HAP-1 (cell line): ENCODE data around the gene CYP46A1.
A peak's percentile ranks its signal among the peaks of the same experiment; 100 is the strongest.

ENCODE experiments used
- DNase-seq, 2 experiments: peaks; one replicate each; pipeline ENCODE4 v3.0.0-alpha.2; 2016 to 2020; ENCODE audit warnings: low spot score in 2 of 2
- H3K27me3 ChIP-seq: fragments of 250-450 bp; sonication (Bioruptor Pico); 2 replicates; pipeline ENCODE4 v1.5.1; 2020; ENCODE audit warnings: low read depth, mild to moderate bottlenecking, moderate library complexity
- H3K36me3 ChIP-seq: fragments of 250-450 bp; sonication (Bioruptor Pico); replicated peaks from 2 replicates; pipeline ENCODE4 v1.5.1; 2020; ENCODE audit warnings: mild to moderate bottlenecking
- H3K4me1 ChIP-seq: fragments of 250-450 bp; sonication (Bioruptor Pico); 2 replicates; pipeline ENCODE4 v1.5.1; 2020; ENCODE audit warnings: mild to moderate bottlenecking
- H3K4me3 ChIP-seq: fragments of 250-450 bp; sonication (Bioruptor Pico); 2 replicates; pipeline ENCODE4 v1.5.1; 2020; ENCODE audit warnings: mild to moderate bottlenecking, moderate library complexity
- H3K9me3 ChIP-seq: fragments of 250-450 bp; sonication (Bioruptor Pico); 2 replicates; pipeline ENCODE4 v1.5.1; 2020; ENCODE audit warnings: mild to moderate bottlenecking, moderate library complexity
- in situ Hi-C: fragments of 300-500 bp; cut with MboI; formaldehyde crosslinking; loops from 3 replicates; pipeline ENCODE4 v1.14.3; 2020; ENCODE audit warnings: low sequenced_read_pairs, inconsistent platforms, mixed read lengths

CYP46A1 gene

GRCh38 chr14:99673305-99674063 lies 10.6 kb upstream of the CYP46A1 start:
- DNase-seq: no peak
- Histone ChIP-seq H3K9me3 (peaks cover 7% of the 10 kb centered on the region), H3K4me1 (peaks cover 13% of the 10 kb centered on the region), H3K36me3 (no peaks in the 10 kb centered on the region), H3K27me3 (no peaks in the 10 kb centered on the region), H3K4me3 (no peak overlapping the region)
- in situ Hi-C loops: no loop called here

- H3K4me1 ChIP-seq: peaks cover 13% of the 10 kb centered on the region
- no peak for DNase-seq
- H3K9me3 ChIP-seq: peaks cover 9% of the 10 kb centered on the region
- H3K4me3 ChIP-seq: no peak overlapping the region
- H3K36me3 ChIP-seq: no peaks in the 10 kb centered on the region
- in situ Hi-C loops: no loop called here
- H3K27me3 ChIP-seq: no peaks in the 10 kb centered on the region
Measured at GRCh38 chr14:99674064-99674650, 9.9 kb upstream of the CYP46A1 start.

- peaks cover 13% of the 10 kb centered on the region for H3K4me1 ChIP-seq
- H3K27me3 ChIP-seq: no peaks in the 10 kb centered on the region
- in situ Hi-C loops: no loop called here
- no peak overlapping the region for H3K4me3 ChIP-seq
- no peak for DNase-seq
- no peaks in the 10 kb centered on the region for H3K36me3 ChIP-seq
- H3K9me3 ChIP-seq: peaks cover 9% of the 10 kb centered on the region
Measured at GRCh38 chr14:99674776-99675381, 9.2 kb upstream of the CYP46A1 start.

- no peak for DNase-seq
- in situ Hi-C loops: no loop called here
- Histone ChIP-seq H3K27me3 (no peaks in the 10 kb centered on the region), H3K36me3 (no peaks in the 10 kb centered on the region), H3K4me1 (peaks cover 13% of the 10 kb centered on the region), H3K9me3 (peaks cover 9% of the 10 kb centered on the region), H3K4me3 (no peak overlapping the region)
Measured at GRCh38 chr14:99675382-99675835, 8.7 kb upstream of the CYP46A1 start.

GRCh38 chr14:99675951-99676350 lies 8.1 kb upstream of the CYP46A1 start:
- peaks cover 10% of the 10 kb centered on the region for H3K4me1 ChIP-seq
- in situ Hi-C loops: no loop called here
- no peak overlapping the region for H3K4me3 ChIP-seq
- no peaks in the 10 kb centered on the region for H3K36me3 ChIP-seq
- H3K27me3 ChIP-seq: no peaks in the 10 kb centered on the region
- DNase-seq: no peak
- H3K9me3 ChIP-seq: peaks cover 9% of the 10 kb centered on the region

GRCh38 chr14:99676657-99677056 lies 7.4 kb upstream of the CYP46A1 start:
- Histone ChIP-seq H3K36me3 (no peaks in the 10 kb centered on the region), H3K4me3 (no peak overlapping the region), H3K27me3 (no peaks in the 10 kb centered on the region), H3K4me1 (peaks cover 3% of the 10 kb centered on the region), H3K9me3 (peaks cover 9% of the 10 kb centered on the region)
- no peak for DNase-seq
- in situ Hi-C loops: no loop called here

GRCh38 chr14:99677231-99678140 lies 6.6 kb upstream of the CYP46A1 start:
- Histone ChIP-seq H3K4me1 (no peaks in the 10 kb centered on the region), H3K4me3 (no peak overlapping the region), H3K36me3 (no peaks in the 10 kb centered on the region), H3K27me3 (no peaks in the 10 kb centered on the region), H3K9me3 (peaks cover 9% of the 10 kb centered on the region)
- in situ Hi-C loops: no loop called here
- no peak for DNase-seq

- DNase-seq: no peak
Measured at GRCh38 chr14:99678198-99678597, 5.9 kb upstream of the CYP46A1 start.

GRCh38 chr14:99679111-99679510 lies 5.0 kb upstream of the CYP46A1 start:
- Histone ChIP-seq H3K4me1 (no peaks in the 10 kb centered on the region; the same call in 1 of the 2 replicates), H3K27me3 (no peaks in the 10 kb centered on the region), H3K36me3 (no peaks in the 10 kb centered on the region), H3K9me3 (peaks cover 9% of the 10 kb centered on the region), H3K4me3 (no peak overlapping the region)
- DNase-seq: no peak
- in situ Hi-C loops: no loop called here

More at GRCh38 chr14:99678198-99678597, 5.9 kb upstream of the CYP46A1 start:
- in situ Hi-C loops: no loop called here
- Histone ChIP-seq H3K9me3 (peaks cover 9% of the 10 kb centered on the region), H3K36me3 (no peaks in the 10 kb centered on the region), H3K4me3 (no peak overlapping the region), H3K27me3 (no peaks in the 10 kb centered on the region), H3K4me1 (no peaks in the 10 kb centered on the region; the same call in 1 of the 2 replicates)

- Histone ChIP-seq H3K9me3 (peaks cover 9% of the 10 kb centered on the region), H3K4me1 (no peaks in the 10 kb centered on the region; the same call in 1 of the 2 replicates), H3K4me3 (no peak overlapping the region), H3K36me3 (no peaks in the 10 kb centered on the region), H3K27me3 (no peaks in the 10 kb centered on the region)
- in situ Hi-C loops: no loop called here
- DNase-seq: no peak
Measured at GRCh38 chr14:99679543-99679942, 4.6 kb upstream of the CYP46A1 start.

- DNase-seq: no peak
- Histone ChIP-seq H3K36me3 (no peaks in the 10 kb centered on the region), H3K4me3 (no peak overlapping the region), H3K4me1 (no peaks in the 10 kb centered on the region; the same call in 1 of the 2 replicates), H3K9me3 (peaks cover 9% of the 10 kb centered on the region), H3K27me3 (no peaks in the 10 kb centered on the region)
- in situ Hi-C loops: no loop called here
Measured at GRCh38 chr14:99679996-99680395, 4.1 kb upstream of the CYP46A1 start.

GRCh38 chr14:99681101-99681831 lies 2.8 kb upstream of the CYP46A1 start:
- H3K36me3 ChIP-seq: no peaks in the 10 kb centered on the region
- H3K4me3 ChIP-seq: no peak overlapping the region
- no peaks in the 10 kb centered on the region for H3K27me3 ChIP-seq
- in situ Hi-C loops: no loop called here
- H3K9me3 ChIP-seq: peaks cover 9% of the 10 kb centered on the region
- peak in 1 of 2 experiments; percentile 3 for DNase-seq
- no peaks in the 10 kb centered on the region; the same call in 1 of the 2 replicates for H3K4me1 ChIP-seq

GRCh38 chr14:99681832-99682148 lies 2.3 kb upstream of the CYP46A1 start:
- Histone ChIP-seq H3K36me3 (no peaks in the 10 kb centered on the region), H3K27me3 (no peaks in the 10 kb centered on the region), H3K4me3 (no peak overlapping the region), H3K9me3 (peaks cover 9% of the 10 kb centered on the region), H3K4me1 (no peaks in the 10 kb centered on the region; the same call in 1 of the 2 replicates)
- DNase-seq: peak in 1 of 2 experiments; percentile 5
- in situ Hi-C loops: no loop called here
